HG02852 (cell line): Measurements from ENCODE around the gene MKNK1.
"Not testable (repeated sequence)": the region's sequence is repeated elsewhere in the genome, so short reads cannot be mapped to it uniquely, and the experiment has no call there.

Experiments
- ATAC-seq: cut with Tn5 transposase; IDR thresholded peaks from one replicate; pipeline ENCODE4 v1.9.1; 2021; ENCODE audit warnings: mild to moderate bottlenecking, moderate library complexity; ENCODE audit not compliant: unreplicated experiment

Gene MKNK1

DNA sequence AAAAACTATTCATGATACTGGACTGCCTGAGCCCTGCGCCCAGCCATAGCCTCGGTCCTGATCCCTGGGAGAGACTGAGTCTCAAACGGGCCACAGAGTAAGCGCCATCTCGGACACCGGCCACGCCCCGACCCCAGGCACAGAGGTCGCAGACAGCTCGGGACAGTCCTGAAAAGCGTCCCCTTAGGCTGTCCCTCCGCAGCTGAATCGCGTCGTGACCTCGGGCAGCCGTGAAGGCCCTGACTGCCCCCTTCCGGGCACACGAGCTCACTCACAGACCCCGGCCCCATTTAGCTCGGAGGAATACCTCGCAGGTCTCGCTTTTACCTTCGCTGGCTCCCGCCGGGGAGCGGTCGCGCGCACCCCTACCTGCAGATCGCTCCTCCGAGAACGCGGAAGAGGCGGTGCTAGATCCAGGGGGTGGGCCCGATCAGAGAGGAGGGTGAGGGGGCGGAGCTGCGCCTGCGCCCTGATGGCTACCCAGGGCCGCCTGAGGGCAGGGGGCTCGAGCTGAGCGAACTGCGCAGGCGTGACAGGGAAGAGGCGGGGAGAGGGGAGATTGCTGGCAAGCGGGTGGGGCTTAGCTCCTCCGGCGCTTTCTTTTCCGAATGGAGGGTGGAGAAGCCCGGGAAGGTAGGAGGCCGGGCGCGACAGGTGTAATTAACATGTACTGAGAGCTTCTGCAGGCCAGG lies at the start of gene MKNK1:
MKNK1 (minus strand) TSS at position 411 of the 692 bp plus-strand sequence. CDS start 20,941 bp downstream, outside the sequence.
- peak; percentile 95 for ATAC-seq

DNA sequence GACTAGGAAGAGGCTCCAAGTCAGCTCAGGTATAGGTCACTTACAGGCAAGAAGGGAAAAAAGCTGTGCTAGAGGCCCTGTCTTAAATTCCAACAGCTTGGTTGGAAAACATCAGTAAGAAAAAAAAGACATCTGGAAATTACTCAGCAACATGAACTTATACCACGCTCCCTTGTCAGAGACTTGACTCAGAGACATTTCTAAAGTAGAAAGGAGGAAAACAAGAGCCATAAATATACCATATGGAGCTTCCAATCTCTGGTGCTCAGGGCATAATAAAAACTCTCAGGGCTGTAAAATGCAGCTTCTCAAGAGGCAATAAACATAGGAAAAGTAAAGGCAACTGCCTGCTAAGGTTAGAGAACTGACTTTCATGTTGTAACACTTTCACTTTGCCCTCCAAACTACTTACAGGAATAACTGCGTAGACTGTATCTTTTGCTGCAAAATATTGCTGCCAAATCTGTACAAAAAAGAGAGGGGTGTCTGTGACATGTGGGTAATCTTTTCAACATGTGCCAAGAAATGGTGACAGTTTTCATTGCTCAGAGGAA lies 49.4 kb upstream of the MKNK1 start:
- no peak for ATAC-seq

DNA sequence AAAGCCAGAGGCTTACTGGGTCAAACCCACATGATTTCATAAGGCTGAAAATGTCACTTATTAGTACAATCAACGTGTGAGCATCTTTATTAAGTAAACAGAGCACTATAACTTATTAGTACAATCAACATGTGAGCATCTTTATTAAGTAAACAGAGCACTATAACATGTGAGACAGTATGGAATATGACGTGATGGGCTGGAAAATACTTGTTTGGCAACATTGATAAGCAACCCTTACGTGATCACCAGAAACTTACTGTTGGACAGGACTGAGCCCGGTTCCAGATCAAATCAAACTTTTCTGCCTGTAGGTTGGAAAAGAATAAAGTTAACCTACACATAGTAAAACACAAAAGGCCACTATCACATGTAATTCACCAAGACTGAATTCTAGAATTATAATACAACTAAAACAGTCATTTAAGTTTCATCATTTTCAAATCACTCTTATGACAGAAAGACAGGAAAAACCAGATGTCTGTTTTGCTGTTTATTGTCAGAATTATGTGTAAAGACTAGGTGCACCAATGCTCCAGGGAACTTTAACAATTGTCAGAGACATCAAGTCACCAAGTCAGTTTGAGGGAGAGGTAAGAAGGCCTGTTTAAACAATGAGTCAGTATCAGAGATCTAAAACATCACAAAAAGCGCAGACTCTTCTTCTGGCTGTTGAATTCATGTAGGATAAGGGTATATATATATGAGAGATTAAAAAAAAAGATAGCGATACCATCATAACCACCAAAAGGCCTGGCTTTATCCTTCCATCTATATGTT lies 48.4 kb upstream of the MKNK1 start:
- ATAC-seq = no peak

DNA sequence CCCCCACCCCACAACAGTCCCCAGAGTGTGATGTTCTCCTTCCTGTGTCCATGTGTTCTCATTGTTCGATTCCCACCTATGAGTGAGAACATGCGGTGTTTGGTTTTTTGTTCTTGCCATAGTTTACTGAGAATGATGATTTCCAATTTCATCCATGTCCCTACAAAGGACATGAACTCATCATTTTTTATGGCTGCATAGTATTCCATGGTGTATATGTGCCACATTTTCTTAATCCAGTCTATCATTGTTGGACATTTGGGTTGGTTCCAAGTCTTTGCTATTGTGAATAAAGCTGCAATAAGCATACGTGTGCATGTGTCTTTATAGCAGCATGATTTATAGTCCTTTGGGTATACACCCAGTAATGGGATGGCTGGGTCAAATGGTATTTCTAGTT lies 47.1 kb upstream of the MKNK1 start:
- not testable (repeated sequence) for ATAC-seq

DNA sequence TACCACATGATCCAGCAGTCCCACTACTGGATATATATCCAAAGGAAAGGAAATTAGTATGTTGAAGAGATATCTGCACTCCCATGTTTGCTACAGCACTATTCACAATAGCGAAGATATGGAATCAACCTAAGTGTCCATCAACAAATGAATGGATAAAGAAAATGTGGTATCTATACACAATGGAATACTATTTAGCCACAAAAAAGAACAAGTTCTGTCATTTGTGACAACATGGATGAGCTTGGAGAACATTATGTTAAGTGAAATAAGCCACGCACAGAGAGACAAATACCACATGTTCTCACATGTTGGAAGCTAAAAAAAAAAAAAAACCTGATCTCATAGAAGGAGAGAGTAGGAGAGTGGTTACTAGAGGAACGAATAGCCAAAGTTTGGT lies 46.4 kb upstream of the MKNK1 start:
- ATAC-seq = no peak

DNA sequence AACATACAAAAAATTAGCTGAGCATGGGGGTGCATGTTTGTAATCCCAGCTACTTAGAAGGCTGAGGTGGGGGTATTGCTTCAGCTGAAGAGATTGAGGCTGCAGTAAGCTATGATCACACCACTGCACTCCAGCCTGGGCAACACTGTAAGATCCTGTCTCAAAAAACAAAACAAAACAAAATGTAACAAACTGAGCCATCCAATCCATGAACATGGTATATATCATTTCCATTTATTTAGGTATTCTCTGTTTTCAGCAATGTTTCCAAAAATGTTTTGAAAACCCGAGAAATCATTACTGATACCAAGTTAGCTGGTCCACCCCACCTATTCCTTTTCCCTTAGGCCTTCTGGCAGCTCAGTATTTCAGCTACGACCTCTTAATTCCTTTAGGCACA lies 45.7 kb upstream of the MKNK1 start:
- ATAC-seq = no peak

DNA sequence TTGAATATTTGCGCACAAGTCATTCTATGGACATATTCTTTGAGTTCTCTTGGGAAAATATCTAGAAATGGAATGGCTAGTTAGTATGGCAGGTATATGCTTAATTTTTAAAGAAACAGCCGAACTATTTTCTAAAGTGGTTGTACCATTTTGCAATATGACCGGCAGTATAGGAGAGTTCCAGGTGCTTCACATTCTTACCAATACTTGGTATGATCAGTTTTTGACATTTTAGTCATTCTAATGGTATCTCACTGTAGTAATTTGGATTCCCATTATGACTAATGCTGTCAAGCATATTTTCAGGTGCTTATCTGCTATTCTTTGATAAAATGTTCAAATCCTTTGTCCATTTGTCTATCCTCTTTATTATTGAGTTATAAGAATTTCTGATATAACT lies 43.5 kb upstream of the MKNK1 start:
- no peak for ATAC-seq

DNA sequence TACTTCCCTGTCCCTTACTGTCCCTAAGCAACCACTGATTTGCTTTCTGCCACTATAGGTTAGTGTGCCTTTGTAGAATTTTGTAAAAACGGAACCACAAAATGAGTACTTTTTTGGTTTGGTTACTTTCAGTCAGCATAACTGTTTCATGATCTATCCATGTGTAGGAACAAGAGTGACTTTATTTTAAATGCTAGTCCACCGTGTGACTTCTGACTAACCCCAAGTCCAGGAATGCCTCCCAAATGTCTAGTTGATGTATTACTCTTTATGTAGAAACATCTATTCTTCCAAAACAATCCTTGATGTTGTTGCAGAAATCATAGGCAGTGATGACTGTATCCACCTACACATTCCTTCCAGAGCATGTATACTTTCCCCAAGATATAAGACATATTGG lies 42.8 kb upstream of the MKNK1 start:
- no peak for ATAC-seq

DNA sequence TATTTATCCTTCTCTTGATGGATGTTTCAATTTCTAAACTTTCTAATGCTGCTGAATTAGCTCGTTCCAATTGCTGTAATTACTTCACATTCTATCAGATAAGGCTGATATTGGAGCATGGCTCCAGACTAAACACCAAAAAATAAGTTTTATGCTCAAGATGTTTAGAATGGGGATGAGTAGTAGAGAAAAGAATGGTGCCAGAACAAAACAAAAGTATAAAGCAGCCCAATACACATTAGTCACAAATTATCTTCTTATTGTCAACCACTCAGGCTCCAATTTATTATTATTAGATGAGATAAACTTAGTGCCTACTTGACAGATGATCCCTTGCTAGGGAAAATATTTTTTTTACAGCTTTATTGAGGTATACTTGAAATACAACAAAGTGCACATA lies 42.3 kb upstream of the MKNK1 start:
- no peak for ATAC-seq

DNA sequence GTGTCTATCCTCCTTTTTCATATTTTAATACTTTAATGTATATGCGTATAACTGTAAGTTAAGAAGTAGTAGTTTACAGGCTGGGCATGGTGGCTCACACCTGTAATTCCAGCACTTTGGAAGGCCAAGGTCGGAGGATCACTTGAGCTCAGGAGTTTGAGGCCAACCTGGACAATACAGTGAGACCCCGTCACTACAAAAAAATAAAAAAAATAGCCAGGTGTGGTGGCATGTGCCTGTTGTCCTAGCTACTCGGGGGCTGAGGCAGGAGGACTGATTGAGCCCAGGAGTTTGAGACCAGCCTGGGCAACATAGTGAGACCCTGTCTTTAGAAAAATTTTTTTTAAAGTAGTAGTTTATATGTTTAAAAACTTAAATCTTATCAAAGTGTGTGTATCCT lies 41.7 kb upstream of the MKNK1 start:
- no peak for ATAC-seq

DNA sequence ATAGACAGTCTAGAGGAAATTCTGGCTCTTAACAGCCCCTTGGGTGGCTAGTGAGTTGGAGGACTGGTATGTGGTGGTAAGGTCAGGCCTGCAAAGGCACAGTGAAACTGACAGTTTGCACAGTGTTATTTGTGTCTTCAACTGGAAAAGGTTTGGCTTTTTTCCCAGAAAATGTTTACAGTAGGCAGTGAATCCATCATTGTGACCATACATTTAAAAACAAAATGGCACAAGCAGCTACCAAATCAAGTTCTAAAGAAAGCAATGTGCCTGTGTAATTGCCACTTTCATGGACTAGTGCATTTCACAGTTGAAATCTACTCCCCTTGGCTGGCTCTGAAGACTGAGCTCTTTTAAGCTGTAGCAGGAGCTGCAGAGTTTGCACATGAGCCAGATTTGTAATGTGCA lies 39.3 kb upstream of the MKNK1 start:
- no peak for ATAC-seq

DNA sequence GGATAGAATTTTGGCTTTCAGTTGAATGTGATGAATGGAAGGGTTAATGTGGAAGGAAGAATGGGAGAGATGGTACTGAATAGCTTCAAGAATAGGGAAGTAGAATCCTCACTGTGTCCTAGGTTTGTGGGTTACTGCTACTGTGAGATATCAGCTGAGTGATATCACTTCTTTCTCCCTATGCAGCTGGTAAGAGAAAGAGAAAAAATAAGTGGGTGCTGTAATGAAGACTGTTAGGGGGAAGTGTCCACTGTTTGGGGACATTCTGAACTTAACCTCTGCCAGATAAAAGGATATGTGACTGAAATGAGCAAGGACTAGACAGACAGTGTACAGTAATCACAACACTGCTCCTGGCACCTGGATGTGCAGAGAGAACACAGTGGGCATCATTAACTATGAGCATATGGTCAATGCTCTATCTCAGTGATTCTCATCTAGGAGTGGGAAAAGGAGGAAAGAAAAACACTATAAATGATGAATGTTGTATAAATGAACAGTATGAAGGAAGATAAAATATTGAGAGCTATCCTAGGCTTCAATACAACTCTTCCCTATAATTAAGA lies 38.1 kb upstream of the MKNK1 start:
- ATAC-seq = no peak

DNA sequence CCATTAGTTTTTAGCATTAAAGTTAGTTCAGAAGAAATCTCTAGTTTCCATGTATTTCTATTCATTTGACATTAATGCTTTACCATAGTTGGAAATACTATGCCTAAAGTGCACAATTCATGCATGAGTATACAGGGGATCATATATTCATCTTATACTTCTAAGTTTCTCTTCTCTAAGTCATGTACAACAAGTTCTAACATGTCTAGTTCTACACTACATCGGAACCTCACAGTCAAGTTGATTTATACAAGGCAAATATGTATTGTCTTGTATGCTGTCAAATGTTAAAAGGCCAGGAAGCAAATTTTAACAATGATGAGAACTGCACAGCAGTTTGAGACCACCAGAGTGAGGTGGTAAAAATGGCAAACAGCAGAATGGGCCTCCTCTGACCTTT lies 35.5 kb upstream of the MKNK1 start:
- no peak for ATAC-seq

DNA sequence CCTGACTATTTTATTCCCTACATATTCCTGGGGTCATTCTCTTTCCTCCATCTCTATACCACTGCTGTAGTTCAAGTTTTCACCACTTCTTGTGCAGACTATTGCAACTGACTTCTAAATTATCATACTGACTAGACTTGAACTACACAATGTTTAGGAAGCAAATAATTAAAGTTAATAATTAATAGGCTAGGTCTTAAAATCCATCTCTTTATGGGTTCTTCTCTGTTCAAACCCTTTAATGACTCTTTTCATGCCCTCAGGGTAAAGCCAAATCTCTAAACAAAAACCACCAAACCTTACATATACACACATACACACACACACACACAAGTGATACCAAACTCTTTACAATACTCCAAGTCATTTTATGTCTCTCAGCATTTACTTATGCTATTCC lies 34.9 kb upstream of the MKNK1 start:
- no peak for ATAC-seq

DNA sequence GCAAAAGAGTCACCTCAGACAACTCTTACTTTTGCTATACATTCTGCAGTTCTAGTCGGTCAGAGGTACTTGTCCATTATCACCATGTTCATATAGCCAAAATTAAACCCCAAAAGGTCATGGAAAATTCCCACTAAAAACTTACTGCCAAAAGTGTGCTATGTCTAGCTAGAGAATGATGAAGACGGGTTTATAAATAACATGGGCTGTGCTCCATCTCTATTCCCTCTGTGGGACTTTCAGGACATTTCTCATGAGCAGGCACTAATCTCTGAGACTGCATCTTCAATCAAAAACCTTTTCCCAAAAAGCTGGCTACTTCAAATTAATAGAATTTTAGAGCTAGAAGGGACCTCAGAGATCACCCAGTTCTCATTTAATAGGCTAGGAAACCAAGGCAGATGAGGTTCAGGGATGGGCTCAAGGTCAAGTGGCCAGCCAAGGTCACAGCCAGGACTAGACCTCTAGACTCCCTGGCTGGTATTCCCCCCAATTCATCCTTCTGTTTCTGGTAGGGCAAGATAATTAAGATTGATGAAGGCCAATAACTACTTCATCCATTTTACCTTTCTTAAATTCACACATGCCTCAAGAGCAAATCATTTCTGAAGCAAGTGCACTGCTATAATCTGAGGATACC lies 33.5 kb upstream of the MKNK1 start:
- ATAC-seq = no peak

DNA sequence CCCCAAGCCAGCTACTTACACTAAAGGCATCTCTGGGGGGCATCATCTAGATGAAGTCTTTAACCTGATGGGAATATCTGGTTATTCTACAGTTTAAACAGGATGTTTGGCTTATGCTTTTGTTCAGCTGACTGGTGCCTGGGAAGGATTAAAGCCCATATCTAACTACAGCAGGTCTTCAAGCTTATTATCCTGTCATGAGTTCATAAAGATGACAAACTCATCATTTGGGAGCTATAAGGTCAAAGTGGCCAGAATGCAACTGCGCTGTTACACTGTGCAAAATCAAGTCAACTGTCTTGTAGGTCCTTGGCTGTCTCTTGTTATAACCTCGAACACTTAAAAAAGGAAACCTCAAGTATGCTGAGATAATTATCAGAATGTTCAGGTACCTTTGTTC lies 31.1 kb upstream of the MKNK1 start:
- ATAC-seq = no peak

DNA sequence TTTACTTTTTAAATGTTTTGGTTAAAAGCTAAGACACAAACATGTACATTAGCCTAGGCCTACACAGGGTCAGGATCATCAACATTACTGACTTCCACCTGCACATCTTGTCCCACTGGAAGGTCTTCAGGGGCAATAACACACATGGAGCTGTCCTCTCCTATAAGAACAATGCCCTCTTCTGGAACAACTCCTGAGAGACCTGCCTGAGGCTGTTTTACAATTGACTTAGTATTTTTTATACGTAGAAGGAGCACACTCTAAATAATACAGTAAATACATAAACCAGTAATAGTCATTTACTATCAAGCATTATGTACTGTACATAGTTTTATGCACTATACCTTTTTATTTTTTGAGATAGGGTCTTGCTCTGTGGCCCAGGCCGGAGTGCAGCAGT lies 26.7 kb upstream of the MKNK1 start:
- ATAC-seq = no peak

DNA sequence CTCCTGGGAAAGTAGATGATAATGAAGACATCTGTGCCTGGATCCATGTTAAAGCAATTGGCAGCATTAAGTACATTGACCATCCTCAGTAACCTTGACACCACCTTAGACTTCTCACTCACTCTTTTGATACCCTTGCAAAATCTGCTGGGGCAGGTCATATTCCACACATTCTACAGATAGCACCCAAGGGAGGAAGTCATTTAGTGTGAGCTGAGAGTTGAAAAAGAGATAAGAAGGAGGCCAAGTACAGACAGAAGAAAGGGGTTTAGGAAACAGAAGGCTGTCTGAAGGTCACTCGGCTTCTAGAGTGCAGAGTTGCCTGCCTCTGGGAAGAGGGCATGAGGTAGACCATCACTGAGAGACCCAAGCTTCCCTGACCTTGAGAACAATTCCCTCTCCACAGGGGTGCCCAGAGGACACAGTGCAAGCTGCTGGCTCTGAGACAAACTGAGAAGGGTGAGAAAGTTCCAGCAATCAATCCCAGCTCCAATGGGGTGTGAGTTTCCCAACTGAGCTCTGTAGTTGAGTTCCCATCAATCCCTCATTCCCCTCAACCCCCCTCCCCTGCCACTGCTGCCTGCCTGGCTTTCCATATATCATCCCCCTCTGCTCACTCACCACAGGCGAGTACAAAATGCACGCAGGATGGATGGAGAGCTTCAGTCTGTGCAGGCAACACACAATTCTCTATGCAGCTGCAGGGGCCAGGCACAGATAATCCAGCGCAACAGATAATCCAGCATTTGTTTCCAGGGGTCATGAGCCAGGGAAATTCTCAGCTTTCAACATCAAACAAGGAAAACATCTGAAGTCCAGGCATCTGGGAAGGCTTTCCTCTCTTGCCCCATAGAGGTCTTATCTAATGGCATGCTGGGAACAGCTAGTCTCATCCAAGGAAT lies 19.9 kb upstream of the MKNK1 start:
- no peak for ATAC-seq

DNA sequence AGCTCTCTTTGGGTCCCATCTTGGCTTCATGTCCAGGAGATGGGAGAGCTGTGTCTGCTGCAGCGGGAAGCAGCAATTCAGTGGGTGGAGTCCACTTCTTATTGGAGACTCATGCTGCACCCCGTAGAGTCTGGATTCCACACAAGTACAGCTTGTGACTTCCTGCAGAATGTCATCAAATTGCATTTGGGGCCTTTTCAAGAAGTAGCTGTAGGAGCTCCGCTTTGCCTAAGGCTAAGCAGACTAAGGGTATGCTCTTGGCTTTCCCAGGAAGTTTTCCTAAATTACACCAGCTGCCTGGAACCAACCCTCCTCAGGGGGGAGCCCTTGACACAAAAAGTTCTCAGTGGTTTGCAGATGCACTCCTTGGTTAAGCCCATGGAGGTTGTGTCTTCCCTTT lies 18.3 kb upstream of the MKNK1 start:
- no peak for ATAC-seq

DNA sequence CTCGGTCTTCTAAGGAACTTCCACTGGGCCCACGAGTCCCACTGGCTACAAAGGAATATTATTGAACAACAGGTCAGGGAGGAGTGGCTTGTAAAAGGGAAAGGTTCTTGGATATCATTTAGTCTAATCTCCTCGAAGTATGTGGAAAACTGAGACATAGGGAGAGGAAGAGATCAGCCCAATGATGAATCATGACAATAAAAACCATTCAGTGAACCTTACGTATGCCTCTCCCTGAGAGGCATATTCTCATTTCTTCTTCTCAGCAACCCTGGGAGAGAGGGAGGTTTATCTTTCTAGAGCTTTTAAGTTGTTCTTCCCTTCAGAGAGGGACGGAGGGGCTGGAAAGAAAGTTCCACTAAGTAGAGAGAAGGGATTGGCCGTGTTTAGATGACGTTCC lies 17.9 kb upstream of the MKNK1 start:
- ATAC-seq = no peak
